GM21786 (cell line): Measurements from ENCODE around the gene SCD5.

Source experiments
- ATAC-seq: cut with Tn5 transposase; IDR thresholded peaks from one replicate; pipeline ENCODE4 v1.9.1; 2021; ENCODE audit not compliant: unreplicated experiment

SCD5 gene

DNA sequence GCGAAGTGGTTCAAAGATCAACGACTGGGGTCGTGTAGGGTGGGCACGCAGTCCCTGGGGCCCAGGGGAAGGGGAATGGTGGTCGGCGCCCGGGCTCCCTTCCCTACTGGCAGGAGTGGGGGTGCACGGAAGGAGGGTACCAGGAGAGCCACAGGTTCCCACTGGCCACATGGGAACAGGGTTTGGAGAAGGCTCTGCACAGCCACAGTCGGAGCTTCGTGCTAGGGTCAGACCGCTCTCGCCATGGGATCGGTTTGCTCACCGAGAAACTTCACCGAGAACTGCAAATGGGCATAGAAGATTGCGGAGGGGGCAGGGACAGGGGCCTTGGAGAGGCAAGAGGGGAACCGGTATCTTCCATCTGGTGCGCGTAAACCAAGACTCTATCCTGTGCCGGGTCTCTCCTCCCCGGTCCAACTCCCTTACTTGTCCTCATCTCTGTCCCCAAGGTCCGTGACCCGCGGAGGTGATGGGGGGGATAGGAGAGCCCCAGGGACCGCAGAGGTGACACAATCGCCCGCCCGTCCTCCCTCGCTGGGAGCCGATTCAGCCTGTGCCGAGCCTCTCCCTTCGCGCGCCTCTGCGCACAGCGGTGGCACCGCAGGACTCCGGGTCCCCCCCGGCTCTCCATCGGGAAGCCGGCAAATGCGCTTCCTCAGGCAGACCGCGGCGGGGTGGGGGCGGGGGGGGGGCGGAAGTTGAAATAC is 1.0 kb downstream of the SCD5 start:
- ATAC-seq = no peak

GRCh38 chr4:82797040-82797404 is 1.6 kb downstream of the SCD5 start:
- no peak for ATAC-seq

DNA sequence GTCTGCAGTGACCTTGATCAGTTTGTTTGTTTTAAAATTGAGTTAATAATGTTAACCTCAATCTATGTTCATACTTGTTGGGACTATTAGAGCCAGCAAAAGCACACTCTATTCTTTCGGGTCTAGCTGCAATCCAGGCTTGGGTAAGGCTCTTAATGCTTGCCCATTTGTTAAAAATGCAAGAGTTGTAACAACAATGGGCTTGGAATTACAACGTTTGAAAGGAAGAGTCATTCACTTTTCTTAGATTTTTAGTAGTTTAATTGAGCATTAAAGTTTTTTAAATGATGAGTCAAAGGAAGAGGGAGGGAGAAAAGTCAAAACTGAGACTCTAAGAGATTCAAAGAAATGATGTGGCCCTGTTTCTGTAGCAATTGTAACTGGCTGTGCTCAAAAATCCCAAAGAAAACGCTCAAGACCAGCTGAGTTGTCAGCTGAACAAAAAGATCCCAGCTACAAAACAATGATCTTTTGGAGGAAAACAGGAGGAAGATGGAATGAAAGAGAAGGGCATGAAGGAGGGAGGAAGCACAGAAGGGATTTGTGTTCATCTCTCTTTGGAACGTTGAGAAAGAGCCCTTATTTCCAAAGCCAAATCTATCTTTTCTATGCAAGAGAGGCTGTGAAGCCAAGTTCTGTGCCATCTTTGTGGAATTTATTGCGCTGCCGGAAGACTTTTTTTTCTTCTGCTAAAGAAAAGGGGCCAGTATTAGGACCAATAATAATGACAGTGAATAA is 5.5 kb downstream of the SCD5 start:
- ATAC-seq = no peak

- no peak for ATAC-seq
These were observed 7.4 kb downstream of the SCD5 start for GRCh38 chr4:82791179-82791578.

- no peak for ATAC-seq
These were observed 8.4 kb downstream of the SCD5 start for GRCh38 chr4:82790060-82790660.

GRCh38 chr4:82789025-82789776 is 9.4 kb downstream of the SCD5 start:
- no peak for ATAC-seq

DNA sequence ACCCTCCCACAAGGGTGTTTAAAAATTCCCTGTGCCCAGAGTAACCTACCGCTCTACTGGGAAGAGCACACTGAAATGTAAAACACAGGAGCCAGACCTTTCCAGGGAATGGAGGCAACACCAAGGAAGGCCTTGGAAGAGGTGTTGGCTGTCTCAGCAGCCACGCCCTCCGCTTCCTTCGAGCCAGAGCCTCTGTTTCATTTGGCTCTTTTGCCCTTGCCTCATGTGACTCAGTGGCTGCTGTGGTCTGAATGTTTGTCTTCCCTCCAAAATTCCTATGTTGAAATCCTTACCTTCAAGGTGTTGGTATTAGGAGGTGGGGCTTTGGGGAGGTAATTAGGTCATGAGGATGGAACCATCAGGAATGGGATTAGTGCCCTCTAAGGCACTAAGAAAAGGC is 11.3 kb downstream of the SCD5 start:
- no peak for ATAC-seq

- ATAC-seq = no peak
These were observed 11.8 kb downstream of the SCD5 start for GRCh38 chr4:82786828-82787227.

- no peak for ATAC-seq
These were observed 12.8 kb downstream of the SCD5 start for GRCh38 chr4:82785611-82786400.

- no peak for ATAC-seq
These were observed 13.7 kb downstream of the SCD5 start for GRCh38 chr4:82784681-82785610.

- no peak for ATAC-seq
These were observed 15.8 kb downstream of the SCD5 start for GRCh38 chr4:82782626-82783345.

GRCh38 chr4:82780752-82781231 is 17.8 kb downstream of the SCD5 start:
- peak; percentile 85 for ATAC-seq

GRCh38 chr4:82780170-82780751 is 18.3 kb downstream of the SCD5 start:
- ATAC-seq = no peak

- no peak for ATAC-seq
These were observed 19.6 kb downstream of the SCD5 start for GRCh38 chr4:82779032-82779431.

GRCh38 chr4:82777857-82778525 is 20.6 kb downstream of the SCD5 start:
- ATAC-seq = no peak

GRCh38 chr4:82776925-82777542 is 21.6 kb downstream of the SCD5 start:
- no peak for ATAC-seq

GRCh38 chr4:82775243-82775642 is 23.4 kb downstream of the SCD5 start:
- ATAC-seq = no peak
